ENCODE measurements around the gene B4GALNT3.

The B4GALNT3 gene

DNA sequence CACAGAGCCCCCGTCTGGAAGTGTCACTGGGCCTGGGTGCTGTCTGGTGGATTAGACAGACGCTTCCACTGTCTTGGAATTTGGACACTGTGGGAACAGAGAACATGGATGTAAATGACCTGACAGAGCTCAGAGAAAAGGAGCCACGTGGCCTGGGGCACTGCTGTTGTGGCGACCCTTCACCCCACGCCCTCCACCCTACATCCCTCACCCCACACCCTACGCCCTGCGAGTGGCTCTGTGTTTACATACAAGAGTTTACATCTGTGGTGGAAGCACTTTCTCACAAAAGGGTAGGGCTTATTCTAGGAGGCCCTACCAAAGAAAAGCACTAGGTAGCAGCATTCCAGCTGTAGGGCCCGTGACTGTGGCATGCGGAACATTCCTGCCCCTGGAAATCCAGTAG, 47.7 kb downstream of the B4GALNT3 start:
- 94% methylated on average over 4 of the region's 9 CpGs for WGBS (ENCODE audit: insufficient coverage)
- Histone ChIP-seq H3K9me3 (ENCODE audit: control extremely low read depth in 1 of 5, control insufficient read depth in 4 of 5, insufficient read depth in 2 of 5, low read depth in 1 of 5, low read length in 4 of 5) (no peaks in the 10 kb centered on the region), H3K36me3 (ENCODE audit: control insufficient read depth in 4 of 4, insufficient read depth in 4 of 4, low read length in 3 of 4) (no peaks in the 10 kb centered on the region), H3K27me3 (replicated peaks in 2 of 5; ENCODE audit: control insufficient read depth in 4 of 5, insufficient read depth in 5 of 5, low read length in 4 of 5) (peaks cover 0 to 14% (median 3%) of the 10 kb centered on the region in 5 experiments), H3K4me1 (ENCODE audit: control extremely low read depth in 1 of 4, control insufficient read depth in 4 of 4, insufficient read depth in 4 of 4, low read length in 3 of 4) (peaks cover 0 to 10% (median 7%) of the 10 kb centered on the region in 4 experiments), H3K4me3 (ENCODE audit: control insufficient read depth in 1 of 7, extremely low read depth in 1 of 7, insufficient read depth in 4 of 7, low read depth in 2 of 7, low read length in 6 of 7) (no peak overlapping the region), H3K27ac (ENCODE audit: insufficient read depth in 1 of 2, low read depth in 1 of 2, low read length in 2 of 2, poor library complexity in 1 of 2, severe bottlenecking in 2 of 2) (no peak overlapping the region)
- ChIA-PET CTCF (no interaction called here), POLR2A (no interaction called here)
- DNase-seq = no peak

DNA sequence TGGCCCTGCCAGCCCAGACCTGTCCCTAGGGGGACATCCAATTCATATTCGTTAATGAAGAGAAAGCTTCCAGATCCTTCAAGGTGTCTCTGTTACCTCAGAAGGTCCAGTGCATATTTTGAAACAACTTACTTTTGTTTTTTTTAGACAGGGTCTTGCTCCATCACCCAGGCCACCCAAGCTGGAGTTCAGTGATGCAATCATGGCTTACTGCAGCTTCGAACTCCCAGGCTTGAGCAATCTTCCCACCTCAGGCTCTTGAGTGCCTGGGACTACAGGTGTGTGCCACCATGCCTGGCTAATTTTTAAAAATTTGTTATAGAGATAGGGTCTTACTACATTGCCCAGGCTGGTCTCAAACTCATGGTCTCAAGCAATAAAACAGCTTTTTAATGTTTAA, 48.4 kb downstream of the B4GALNT3 start:
- H3K4me1 ChIP-seq (ENCODE audit: control extremely low read depth in 1 of 4, control insufficient read depth in 4 of 4, insufficient read depth in 4 of 4, low read length in 3 of 4) = peaks cover 0 to 5% (median 3%) of the 10 kb centered on the region in 4 experiments
- ChIA-PET POLR2A (no interaction called here), CTCF (interaction anchor here (1.3 kb wide), 1 partner anchor 11 kb away, joined by 4 read pairs; no protein-coding TSS in a partner anchor)
- H3K27me3 ChIP-seq (replicated peaks in 2 of 5; ENCODE audit: control insufficient read depth in 4 of 5, insufficient read depth in 5 of 5, low read length in 4 of 5) = peaks cover 0 to 14% (median 2%) of the 10 kb centered on the region in 5 experiments
- H3K36me3 ChIP-seq (ENCODE audit: control insufficient read depth in 4 of 4, insufficient read depth in 4 of 4, low read length in 3 of 4) = no peaks in the 10 kb centered on the region
- DNase-seq = no peak
- no peak overlapping the region for H3K27ac ChIP-seq (ENCODE audit: insufficient read depth in 1 of 2, low read depth in 1 of 2, low read length in 2 of 2, poor library complexity in 1 of 2, severe bottlenecking in 2 of 2)
- H3K4me3 ChIP-seq (ENCODE audit: control insufficient read depth in 1 of 7, extremely low read depth in 1 of 7, insufficient read depth in 4 of 7, low read depth in 2 of 7, low read length in 6 of 7) = no peak overlapping the region
- WGBS (ENCODE audit: insufficient coverage) = 100% methylated on average over 2 of the region's 2 CpGs
- no peaks in the 10 kb centered on the region for H3K9me3 ChIP-seq (ENCODE audit: control extremely low read depth in 1 of 5, control insufficient read depth in 4 of 5, insufficient read depth in 2 of 5, low read depth in 1 of 5, low read length in 4 of 5)

DNA sequence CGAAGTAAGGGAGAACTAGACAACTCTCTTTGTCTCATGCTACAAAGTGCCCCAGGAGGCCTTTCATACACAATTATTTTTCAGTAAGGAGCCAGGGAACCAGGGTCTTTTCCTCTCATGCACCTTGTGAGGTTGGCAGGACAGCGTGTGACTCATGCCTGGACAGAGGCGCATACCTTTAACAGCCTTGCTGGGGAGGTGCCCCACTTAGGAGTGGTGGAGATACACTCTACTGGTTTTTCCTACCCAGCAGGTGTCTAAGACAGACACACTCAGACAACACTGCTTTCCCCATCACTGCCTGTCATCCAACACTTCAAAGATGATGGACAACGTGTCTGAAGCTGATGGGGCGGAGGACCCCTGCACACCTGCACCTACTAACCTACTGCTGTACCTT, 49.1 kb downstream of the B4GALNT3 start:
- ChIA-PET CTCF (interaction anchor here (1.1 to 1.3 kb wide), 2 partner anchors 10 to 68 kb away, joined by 3 to 4 read pairs; no protein-coding TSS in a partner anchor), POLR2A (no interaction called here)
- Histone ChIP-seq H3K9me3 (ENCODE audit: control extremely low read depth in 1 of 5, control insufficient read depth in 4 of 5, insufficient read depth in 2 of 5, low read depth in 1 of 5, low read length in 4 of 5) (no peaks in the 10 kb centered on the region), H3K27me3 (replicated peaks in 2 of 5; ENCODE audit: control insufficient read depth in 4 of 5, insufficient read depth in 5 of 5, low read length in 4 of 5) (peaks cover 0 to 14% (median 2%) of the 10 kb centered on the region in 5 experiments), H3K4me1 (ENCODE audit: control extremely low read depth in 1 of 4, control insufficient read depth in 4 of 4, insufficient read depth in 4 of 4, low read length in 3 of 4) (no peaks in the 10 kb centered on the region), H3K27ac (ENCODE audit: insufficient read depth in 1 of 2, low read depth in 1 of 2, low read length in 2 of 2, poor library complexity in 1 of 2, severe bottlenecking in 2 of 2) (no peak overlapping the region), H3K4me3 (ENCODE audit: control insufficient read depth in 1 of 7, extremely low read depth in 1 of 7, insufficient read depth in 4 of 7, low read depth in 2 of 7, low read length in 6 of 7) (no peak overlapping the region), H3K36me3 (ENCODE audit: control insufficient read depth in 4 of 4, insufficient read depth in 4 of 4, low read length in 3 of 4) (no peaks in the 10 kb centered on the region)
- 100% methylated on average over 3 of the region's 5 CpGs for WGBS (ENCODE audit: insufficient coverage)
- DNase-seq = no peak

DNA sequence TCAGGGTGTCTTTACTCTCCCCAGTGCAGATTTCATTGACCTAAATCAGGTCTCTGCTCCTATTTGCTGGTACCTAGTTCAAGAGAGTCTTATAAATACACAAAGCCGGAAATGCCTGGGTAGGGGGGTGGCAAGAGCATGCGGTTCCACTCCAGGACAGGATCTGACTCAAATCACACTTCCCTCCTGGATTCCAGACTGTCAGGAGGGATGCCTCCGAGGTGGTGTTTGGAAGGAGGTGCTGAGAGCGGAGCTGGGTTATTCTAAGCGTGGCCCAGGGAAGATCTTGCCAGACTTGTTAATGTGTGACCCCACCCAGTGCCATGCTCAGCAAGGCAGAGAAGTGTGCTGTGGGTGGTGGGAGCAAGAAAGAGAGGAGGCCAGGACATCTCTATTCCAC, 49.8 kb downstream of the B4GALNT3 start:
- Histone ChIP-seq H3K9me3 (ENCODE audit: control extremely low read depth in 1 of 5, control insufficient read depth in 4 of 5, insufficient read depth in 2 of 5, low read depth in 1 of 5, low read length in 4 of 5) (no peaks in the 10 kb centered on the region), H3K36me3 (ENCODE audit: control insufficient read depth in 4 of 4, insufficient read depth in 4 of 4, low read length in 3 of 4) (no peaks in the 10 kb centered on the region), H3K4me1 (ENCODE audit: control extremely low read depth in 1 of 4, control insufficient read depth in 4 of 4, insufficient read depth in 4 of 4, low read length in 3 of 4) (no peaks in the 10 kb centered on the region), H3K4me3 (ENCODE audit: control insufficient read depth in 1 of 7, extremely low read depth in 1 of 7, insufficient read depth in 4 of 7, low read depth in 2 of 7, low read length in 6 of 7) (no peak overlapping the region), H3K27ac (ENCODE audit: insufficient read depth in 1 of 2, low read depth in 1 of 2, low read length in 2 of 2, poor library complexity in 1 of 2, severe bottlenecking in 2 of 2) (no peak overlapping the region), H3K27me3 (replicated peaks in 2 of 5; ENCODE audit: control insufficient read depth in 4 of 5, insufficient read depth in 5 of 5, low read length in 4 of 5) (peaks cover 0 to 14% (median 2%) of the 10 kb centered on the region in 5 experiments)
- DNase-seq = no peak
- CTCF ChIA-PET = interaction anchor here (1.1 kb wide), 2 partner anchors 56 to 69 kb away, joined by 3 read pairs; no protein-coding TSS in a partner anchor
- 80% methylated on average over 5 of the region's 5 CpGs for WGBS (ENCODE audit: insufficient coverage)
- POLR2A ChIA-PET = interaction anchor here (0.5 kb wide), 1 partner anchor 79 kb away, joined by 5 read pairs; no protein-coding TSS in a partner anchor

DNA sequence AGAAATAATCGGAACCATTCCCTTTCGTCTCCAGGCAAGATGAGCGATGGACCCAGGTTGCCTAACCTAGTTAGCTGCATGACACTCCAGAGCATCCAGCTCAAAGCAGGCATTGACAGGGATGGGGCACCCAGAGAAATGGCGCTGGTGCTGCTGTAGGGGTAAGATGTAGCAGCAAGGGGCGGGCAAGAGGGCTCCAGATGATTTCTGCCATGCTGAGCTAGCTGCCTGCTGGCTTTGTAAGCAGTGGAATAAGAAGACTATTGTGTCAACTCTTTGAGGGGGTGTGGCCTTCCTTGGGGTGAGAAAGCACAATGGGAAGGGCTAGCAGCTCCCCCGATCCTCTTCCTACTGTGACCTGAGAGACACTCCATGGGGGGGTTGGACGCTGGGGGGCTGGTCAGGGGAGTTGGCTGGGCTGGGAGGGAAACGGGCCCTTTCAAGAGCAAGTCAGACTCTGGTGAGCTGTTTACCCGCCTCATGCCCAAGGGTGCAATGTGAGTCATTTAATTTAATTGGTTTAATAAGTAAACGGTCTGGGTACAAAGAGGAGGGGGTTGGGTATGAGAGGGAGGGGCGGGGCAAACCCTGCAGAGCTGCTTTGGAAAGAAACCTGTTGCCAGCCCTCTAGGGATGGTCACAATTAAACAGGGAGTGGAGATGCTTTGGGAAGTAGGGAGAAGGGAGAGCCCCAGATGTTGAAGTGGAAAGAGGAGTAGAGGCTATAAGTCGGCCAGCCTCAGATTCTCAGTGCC, 50.5 kb downstream of the B4GALNT3 start:
- DNase-seq = no peak
- 68% methylated on average over 11 of the region's 12 CpGs for WGBS (ENCODE audit: insufficient coverage)

DNA sequence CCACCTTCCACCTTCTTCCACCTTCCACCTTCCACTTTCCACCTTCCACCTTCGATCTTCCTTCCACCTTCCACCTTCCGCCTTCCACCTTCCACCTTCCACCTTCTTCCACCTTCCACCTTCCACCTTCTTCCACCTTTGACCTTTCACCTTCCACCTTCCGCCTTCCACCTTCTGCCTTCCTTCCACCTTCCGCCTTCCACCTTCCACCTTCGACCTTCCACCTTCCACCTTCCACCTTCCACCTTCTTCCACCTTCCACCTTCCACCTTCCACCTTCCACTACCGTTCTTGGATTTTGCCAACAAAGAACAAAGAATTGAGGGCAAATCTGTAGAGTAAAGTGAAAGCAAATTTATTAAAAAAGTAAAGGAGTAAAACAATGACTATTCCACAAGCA, 53.2 kb downstream of the B4GALNT3 start:
- Histone ChIP-seq H3K4me3 (ENCODE audit: control insufficient read depth in 1 of 7, extremely low read depth in 1 of 7, insufficient read depth in 4 of 7, low read depth in 2 of 7, low read length in 6 of 7) (no peak overlapping the region), H3K27ac (ENCODE audit: insufficient read depth in 1 of 2, low read depth in 1 of 2, low read length in 2 of 2, poor library complexity in 1 of 2, severe bottlenecking in 2 of 2) (no peak overlapping the region), H3K36me3 (ENCODE audit: control insufficient read depth in 4 of 4, insufficient read depth in 4 of 4, low read length in 3 of 4) (no peaks in the 10 kb centered on the region), H3K27me3 (replicated peaks in 2 of 5; ENCODE audit: control insufficient read depth in 4 of 5, insufficient read depth in 5 of 5, low read length in 4 of 5) (peaks cover 0 to 27% (median 4%) of the 10 kb centered on the region in 5 experiments), H3K9me3 (ENCODE audit: control extremely low read depth in 1 of 5, control insufficient read depth in 4 of 5, insufficient read depth in 2 of 5, low read depth in 1 of 5, low read length in 4 of 5) (no peaks in the 10 kb centered on the region), H3K4me1 (ENCODE audit: control extremely low read depth in 1 of 4, control insufficient read depth in 4 of 4, insufficient read depth in 4 of 4, low read length in 3 of 4) (no peaks in the 10 kb centered on the region)
- WGBS (ENCODE audit: insufficient coverage) = 98% methylated on average over 5 of the region's 6 CpGs
- CTCF ChIA-PET = no interaction called here
- POLR2A ChIA-PET = no interaction called here
- DNase-seq = no peak

More for the DNA sequence above, 50.5 kb downstream of the B4GALNT3 start:
- H3K27ac ChIP-seq (ENCODE audit: insufficient read depth in 1 of 2, low read depth in 1 of 2, low read length in 2 of 2, poor library complexity in 1 of 2, severe bottlenecking in 2 of 2) = no peak overlapping the region
- ChIA-PET CTCF (interaction anchor here (0.6 to 1.1 kb wide), 4 partner anchors 37 to 69 kb away, joined by 3 read pairs; no protein-coding TSS in a partner anchor), POLR2A (interaction anchor here (0.6 kb wide), 1 partner anchor 55 kb away, joined by 3 read pairs; no protein-coding TSS in a partner anchor)
- H3K36me3 ChIP-seq (ENCODE audit: control insufficient read depth in 4 of 4, insufficient read depth in 4 of 4, low read length in 3 of 4) = no peaks in the 10 kb centered on the region
- H3K4me1 ChIP-seq (ENCODE audit: control extremely low read depth in 1 of 4, control insufficient read depth in 4 of 4, insufficient read depth in 4 of 4, low read length in 3 of 4) = no peaks in the 10 kb centered on the region
- H3K27me3 ChIP-seq (replicated peaks in 2 of 5; ENCODE audit: control insufficient read depth in 4 of 5, insufficient read depth in 5 of 5, low read length in 4 of 5) = peaks cover 0 to 14% (median 2%) of the 10 kb centered on the region in 5 experiments
- no peak overlapping the region for H3K4me3 ChIP-seq (ENCODE audit: control insufficient read depth in 1 of 7, extremely low read depth in 1 of 7, insufficient read depth in 4 of 7, low read depth in 2 of 7, low read length in 6 of 7)
- no peaks in the 10 kb centered on the region for H3K9me3 ChIP-seq (ENCODE audit: control extremely low read depth in 1 of 5, control insufficient read depth in 4 of 5, insufficient read depth in 2 of 5, low read depth in 1 of 5, low read length in 4 of 5)

DNA sequence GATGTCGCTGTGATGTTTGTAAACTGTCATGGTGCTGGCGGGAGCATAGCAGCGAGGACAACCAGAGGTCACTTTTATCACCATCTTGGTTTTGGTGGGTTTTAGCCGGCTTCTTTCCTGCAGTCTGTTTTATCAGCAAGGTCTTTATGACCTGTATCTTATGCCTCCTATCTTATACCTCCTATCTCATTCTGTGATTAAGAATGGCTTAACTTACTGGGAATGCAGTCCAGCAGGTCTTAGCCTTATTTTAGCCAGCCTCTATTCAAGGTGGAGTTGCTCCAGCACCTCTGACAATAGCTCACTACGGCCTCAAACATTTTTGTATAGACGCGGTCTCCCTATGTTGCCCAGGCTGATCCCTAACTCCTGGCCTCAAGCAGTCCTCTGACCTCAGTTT, 53.7 kb downstream of the B4GALNT3 start:
- Histone ChIP-seq H3K9me3 (ENCODE audit: control extremely low read depth in 1 of 5, control insufficient read depth in 4 of 5, insufficient read depth in 2 of 5, low read depth in 1 of 5, low read length in 4 of 5) (no peaks in the 10 kb centered on the region), H3K27me3 (replicated peaks in 2 of 5; ENCODE audit: control insufficient read depth in 4 of 5, insufficient read depth in 5 of 5, low read length in 4 of 5) (peaks cover 0 to 29% (median 7%) of the 10 kb centered on the region in 5 experiments), H3K36me3 (ENCODE audit: control insufficient read depth in 4 of 4, insufficient read depth in 4 of 4, low read length in 3 of 4) (no peaks in the 10 kb centered on the region), H3K4me1 (ENCODE audit: control extremely low read depth in 1 of 4, control insufficient read depth in 4 of 4, insufficient read depth in 4 of 4, low read length in 3 of 4) (no peaks in the 10 kb centered on the region), H3K4me3 (ENCODE audit: control insufficient read depth in 1 of 7, extremely low read depth in 1 of 7, insufficient read depth in 4 of 7, low read depth in 2 of 7, low read length in 6 of 7) (no peak overlapping the region), H3K27ac (ENCODE audit: insufficient read depth in 1 of 2, low read depth in 1 of 2, low read length in 2 of 2, poor library complexity in 1 of 2, severe bottlenecking in 2 of 2) (no peak overlapping the region)
- POLR2A ChIA-PET = no interaction called here
- WGBS (ENCODE audit: insufficient coverage) = 99% methylated on average over 6 of the region's 7 CpGs
- no peak for DNase-seq
- CTCF ChIA-PET = no interaction called here
